WTC11 (cell line): ENCODE results near the gene GPR158. TPM values are rescaled to one million over a fixed set of nuclear protein-coding genes. Genes with fewer than 3 reads are reported as not detected.

Experiments
- ATAC-seq: fragments of 200-7000 bp; cut with Tn5 transposase; 2 replicates; pipeline ENCODE4 v1.10.0; 2021; ENCODE audit warnings: mild to moderate bottlenecking, moderate library complexity
- CTCF ChIA-PET: fragments of 300-600 bp; sonication (Branson Sonifier 250); formaldehyde crosslinking; loops from one replicate; lab custom pipeline; 2021; ENCODE audit warnings: antibody characterized with exemption; lab: Charles Lee
- POLR2A ChIA-PET: fragments of 350-600 bp; sonication (Branson Sonifier 250); formaldehyde crosslinking; loops from one replicate; lab custom pipeline; 2021; ENCODE audit warnings: antibody characterized with exemption; lab: Charles Lee
- DNase-seq: peaks from one replicate; pipeline ENCODE4 v3.0.0; 2021; ENCODE audit warnings: low spot score
- H3K27ac Mint-ChIP-seq: 2 replicates; pipeline ENCODE4 v1.8.0; 2021; ENCODE audit warnings: mixed read lengths
- H3K27me3 Mint-ChIP-seq: 2 replicates; pipeline ENCODE4 v1.8.0; 2021; ENCODE audit warnings: low read depth, mild to moderate bottlenecking, moderate library complexity, mixed read lengths
- H3K36me3 Mint-ChIP-seq: 2 replicates; pipeline ENCODE4 v1.8.0; 2021; ENCODE audit warnings: mixed read lengths
- H3K4me1 Mint-ChIP-seq: 2 replicates; pipeline ENCODE4 v1.8.0; 2022; ENCODE audit warnings: mixed read lengths
- H3K4me3 Mint-ChIP-seq: 2 replicates; pipeline ENCODE4 v1.8.0; 2021; ENCODE audit warnings: mild to moderate bottlenecking, moderate library complexity, mixed read lengths
- H3K9me3 Mint-ChIP-seq: 2 replicates; pipeline ENCODE4 v1.8.0; 2021; ENCODE audit warnings: mixed read lengths
- CTCF ChIP-seq: fragments of 200-600 bp; IDR thresholded peaks from 2 replicates; pipeline ENCODE4 v1.8.0; 2022; ENCODE audit warnings: antibody characterized with exemption
- E2F1 ChIP-seq: sonication (generic); formaldehyde crosslinking; IDR thresholded peaks from 2 replicates; pipeline ENCODE4 v1.8.0; 2022; ENCODE audit warnings: mild to moderate bottlenecking, missing genetic modification reagents
- ETV6 ChIP-seq: sonication (generic); formaldehyde crosslinking; IDR thresholded peaks from 2 replicates; pipeline ENCODE4 v1.8.1; 2022; ENCODE audit warnings: mild to moderate bottlenecking, missing genetic modification reagents
- GRHL2 ChIP-seq: fragments of 250-450 bp; sonication (Bioruptor Pico); IDR thresholded peaks from 2 replicates; pipeline ENCODE4 v1.8.0; 2022; ENCODE audit warnings: mild to moderate bottlenecking, moderate library complexity; ENCODE audit not compliant: insufficient replicate concordance, severe bottlenecking
- IRF2 ChIP-seq: sonication (generic); formaldehyde crosslinking; IDR thresholded peaks from 2 replicates; pipeline ENCODE4 v1.8.0; 2022; ENCODE audit warnings: low read depth, missing genetic modification reagents, borderline replicate concordance
- MYBL2 ChIP-seq: sonication (generic); formaldehyde crosslinking; IDR thresholded peaks from 2 replicates; pipeline ENCODE4 v1.8.1; 2023; ENCODE audit warnings: mild to moderate bottlenecking, moderate library complexity, missing genetic modification reagents
- SMAD4 ChIP-seq: sonication (generic); formaldehyde crosslinking; IDR thresholded peaks from 2 replicates; pipeline ENCODE4 v1.8.0; 2022; ENCODE audit warnings: mild to moderate bottlenecking, missing genetic modification reagents
- STAT6 ChIP-seq: sonication (generic); formaldehyde crosslinking; conservative IDR thresholded peaks from 2 replicates; pipeline ENCODE4 v1.8.1; 2023; ENCODE audit warnings: mild to moderate bottlenecking, low read depth, missing genetic modification reagents, moderate library complexity
- ZBTB43 ChIP-seq: sonication (generic); formaldehyde crosslinking; IDR thresholded peaks from 2 replicates; pipeline ENCODE4 v1.8.1; 2023; ENCODE audit warnings: mild to moderate bottlenecking, missing genetic modification reagents
- ZMAT4 ChIP-seq: fragments of 250-450 bp; sonication (Bioruptor Pico); IDR thresholded peaks from 2 replicates; pipeline ENCODE4 v1.9.0; 2021; ENCODE audit warnings: mild to moderate bottlenecking
- ZNF317 ChIP-seq: sonication (generic); formaldehyde crosslinking; IDR thresholded peaks from 2 replicates; pipeline ENCODE4 v1.8.1; 2023; ENCODE audit warnings: low read depth, mild to moderate bottlenecking, moderate library complexity, missing genetic modification reagents, borderline replicate concordance
- ZNF532 ChIP-seq: fragments of 250-450 bp; sonication (Bioruptor Pico); IDR thresholded peaks from 2 replicates; pipeline ENCODE4 v1.9.0; 2021; ENCODE audit warnings: mild to moderate bottlenecking, borderline replicate concordance
- total RNA-seq: library from RNA; stranded (reverse); gene quantifications from 3 replicates; pipeline ENCODE4 v1.2.3, GENCODE V29; 2021

The GPR158 gene
- total RNA-seq, 1 experiment from 2014 or later = 0.63 TPM

GRCh38 chr10:25257646-25258045 lies 82.8 kb downstream of the GPR158 start (continued):
- no peak for TF ChIP-seq STAT6 (CRISPR knock-in tag)
- TF ChIP-seq ZBTB43 = no peak

GRCh38 chr10:25261110-25261509 lies 86.3 kb downstream of the GPR158 start:
- ATAC-seq (no peak), DNase-seq (no peak)
- TF ChIP-seq GRHL2 = no peak
- TF ChIP-seq CTCF = no peak
- no peak for TF ChIP-seq ZNF317 (CRISPR knock-in tag)
- no peak for TF ChIP-seq ZNF532 (CRISPR knock-in tag)
- TF ChIP-seq MYBL2 = no peak
- TF ChIP-seq ZMAT4 (CRISPR knock-in tag) = no peak
- TF ChIP-seq SMAD4 (CRISPR knock-in tag) = no peak
- TF ChIP-seq IRF2 (CRISPR knock-in tag) = no peak
- TF ChIP-seq E2F1 (CRISPR knock-in tag) = no peak
- TF ChIP-seq ETV6 (CRISPR knock-in tag) = no peak
- Mint-ChIP-seq H3K27me3 (no peaks in the 10 kb centered on the region), H3K4me1 (peaks cover 10% of the 10 kb centered on the region; the same call in 1 of the 2 replicates), H3K36me3 (no peaks in the 10 kb centered on the region), H3K4me3 (no peak overlapping the region), H3K27ac (no peak overlapping the region), H3K9me3 (no peaks in the 10 kb centered on the region)
- POLR2A ChIA-PET = no interaction called here
- CTCF ChIA-PET = no interaction called here
